Progenitor cell of endocrine pancreas (in vitro differentiated cells): ENCODE measurements around the gene SYNE3. TPM values are rescaled to one million over a fixed set of nuclear protein-coding genes. Genes with fewer than 3 reads are reported as not detected.

Experiments
- DNase-seq: peaks from one replicate; pipeline ENCODE4 v3.0.0; 2021; ENCODE audit warnings: low spot score; ENCODE audit not compliant: unreplicated experiment
- H3K27ac Mint-ChIP-seq: 2 replicates; pipeline ENCODE4 v1.8.0; 2021; ENCODE audit warnings: mild to moderate bottlenecking, moderate library complexity, mixed read lengths
- H3K27me3 Mint-ChIP-seq: 2 replicates; pipeline ENCODE4 v1.8.0; 2021; ENCODE audit warnings: mixed read lengths
- H3K36me3 Mint-ChIP-seq: 2 replicates; pipeline ENCODE4 v1.8.0; 2022; ENCODE audit warnings: mixed read lengths; ENCODE audit not compliant: insufficient read depth
- H3K4me1 Mint-ChIP-seq: 2 replicates; pipeline ENCODE4 v1.8.0; 2021; ENCODE audit warnings: low read depth, mixed read lengths
- H3K4me3 Mint-ChIP-seq: 2 replicates; pipeline ENCODE4 v1.8.0; 2021; ENCODE audit warnings: low read depth, mild to moderate bottlenecking, moderate library complexity, mixed read lengths
- H3K9me3 Mint-ChIP-seq: 2 replicates; pipeline ENCODE4 v1.8.0; 2021; ENCODE audit warnings: low read depth, mixed read lengths
- CTCF ChIP-seq: fragments of 200-600 bp; sonication (generic); IDR thresholded peaks from one replicate; pipeline ENCODE4 v1.5.0; 2021; ENCODE audit warnings: antibody characterized with exemption, mild to moderate bottlenecking; ENCODE audit not compliant: unreplicated experiment
- total RNA-seq: library from RNA; stranded (reverse); gene quantifications from 2 replicates; pipeline ENCODE4 v1.2.1, GENCODE V29; 2021

Gene SYNE3
- total RNA-seq, 1 donor from 2014 or later = 0.31 TPM

GRCh38 chr14:95496111-95496681 lies 20.3 kb downstream of the SYNE3 start:
- no peak for TF ChIP-seq CTCF
- Mint-ChIP-seq H3K27ac (peak overlapping the region; percentile 26), H3K4me3 (no peak overlapping the region)

DNA sequence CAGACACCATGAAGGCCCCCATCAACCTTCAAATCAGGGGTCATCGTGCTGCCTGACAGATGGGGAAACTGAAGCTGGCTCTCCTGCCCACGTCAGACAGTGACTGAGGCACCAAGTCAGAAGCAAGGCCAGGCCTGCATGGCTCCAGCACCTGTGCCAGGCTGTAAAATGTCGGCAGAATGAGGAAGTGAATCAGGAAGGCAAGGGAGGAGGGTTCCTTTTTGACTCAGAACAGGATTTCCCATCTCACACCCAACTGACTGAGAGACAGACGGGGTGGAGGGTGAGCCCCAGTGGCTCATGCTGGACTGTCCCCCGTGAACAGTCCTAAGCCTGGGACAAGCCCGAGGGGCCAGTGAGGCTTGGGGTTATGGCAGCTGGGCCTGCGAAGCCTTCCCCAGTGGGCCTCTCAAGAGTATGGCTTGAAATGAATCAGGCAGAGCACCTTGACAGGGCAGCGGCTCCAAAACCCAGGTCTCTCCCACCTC lies 20.9 kb downstream of the SYNE3 start:
- no peak for TF ChIP-seq CTCF
- H3K36me3 Mint-ChIP-seq = no peaks in the 10 kb centered on the region
- H3K4me3 Mint-ChIP-seq = no peak overlapping the region
- peaks cover 10% of the 10 kb centered on the region for H3K27me3 Mint-ChIP-seq
- peaks cover 12% of the 10 kb centered on the region for H3K4me1 Mint-ChIP-seq
- no peaks in the 10 kb centered on the region for H3K9me3 Mint-ChIP-seq
- no peak for DNase-seq
- no peak overlapping the region for H3K27ac Mint-ChIP-seq

More at GRCh38 chr14:95496111-95496681, 20.3 kb downstream of the SYNE3 start:
- no peaks in the 10 kb centered on the region for H3K36me3 Mint-ChIP-seq
- no peaks in the 10 kb centered on the region for H3K9me3 Mint-ChIP-seq
- no peak for DNase-seq
- H3K4me1 Mint-ChIP-seq = peaks cover 13% of the 10 kb centered on the region
- peaks cover 15% of the 10 kb centered on the region for H3K27me3 Mint-ChIP-seq

GRCh38 chr14:95495076-95495475 lies 21.4 kb downstream of the SYNE3 start:
- no peak overlapping the region for H3K27ac Mint-ChIP-seq
- H3K36me3 Mint-ChIP-seq = no peaks in the 10 kb centered on the region
- peaks cover 12% of the 10 kb centered on the region for H3K4me1 Mint-ChIP-seq
- TF ChIP-seq CTCF = no peak
- H3K4me3 Mint-ChIP-seq = no peak overlapping the region
- no peak for DNase-seq
- no peaks in the 10 kb centered on the region for H3K9me3 Mint-ChIP-seq
- H3K27me3 Mint-ChIP-seq = peaks cover 10% of the 10 kb centered on the region

DNA sequence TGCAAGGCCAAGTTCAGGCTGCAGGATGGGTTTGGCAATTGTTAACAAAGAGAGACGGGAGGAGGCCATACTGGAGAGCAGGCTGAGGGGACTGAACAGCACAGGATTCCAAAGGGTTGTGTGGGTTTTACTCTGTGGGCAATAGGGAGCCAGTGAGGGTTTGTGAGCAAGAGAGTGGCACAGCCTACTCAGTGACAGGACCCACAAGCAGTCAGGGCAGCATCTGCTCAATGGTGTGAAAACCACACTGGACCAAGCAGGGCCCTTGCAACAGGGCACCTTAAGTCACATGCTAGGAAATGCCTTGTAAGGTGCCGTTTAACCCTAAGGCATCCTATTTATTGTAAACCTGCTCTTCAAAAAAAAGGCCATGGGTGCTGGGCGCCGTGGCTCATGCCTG lies 22.0 kb downstream of the SYNE3 start:
- no peak for DNase-seq
- Mint-ChIP-seq H3K4me1 (peaks cover 10% of the 10 kb centered on the region), H3K4me3 (no peak overlapping the region), H3K36me3 (no peaks in the 10 kb centered on the region), H3K27ac (no peak overlapping the region), H3K27me3 (peaks cover 10% of the 10 kb centered on the region), H3K9me3 (no peaks in the 10 kb centered on the region)
- TF ChIP-seq CTCF = no peak

DNA sequence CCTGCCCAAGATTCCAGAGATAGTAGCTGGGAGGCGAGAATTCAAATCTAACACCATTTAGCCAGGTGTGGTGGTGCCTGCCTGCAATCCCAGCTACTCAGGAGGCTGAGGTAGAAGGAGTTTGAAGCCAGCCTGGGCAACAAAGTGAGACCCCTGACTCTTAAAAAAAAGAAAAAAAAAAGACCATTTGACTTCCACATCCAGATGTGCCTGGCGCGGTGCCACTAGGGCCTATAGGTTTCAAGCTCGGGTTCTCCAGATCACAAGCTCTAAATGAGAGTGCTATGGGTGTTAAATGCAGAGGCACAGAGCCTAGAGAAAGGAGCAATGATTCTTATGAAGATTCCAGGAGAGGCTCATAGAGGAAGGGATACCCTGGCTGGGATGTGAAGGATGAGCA lies 22.5 kb downstream of the SYNE3 start:
- no peak for TF ChIP-seq CTCF
- no peak for DNase-seq
- H3K4me1 Mint-ChIP-seq = peaks cover 7% of the 10 kb centered on the region
- no peaks in the 10 kb centered on the region for H3K36me3 Mint-ChIP-seq
- H3K4me3 Mint-ChIP-seq = no peak overlapping the region
- no peak overlapping the region for H3K27ac Mint-ChIP-seq
- H3K9me3 Mint-ChIP-seq = no peaks in the 10 kb centered on the region
- peaks cover 10% of the 10 kb centered on the region for H3K27me3 Mint-ChIP-seq
